SK-N-SH treated with all-trans-retinoic acid at 6 μM for 48 hours (cell line): ENCODE results near the gene SCARF2.
"Not testable (repeated sequence)": the region's sequence is repeated elsewhere in the genome, so short reads cannot be mapped to it uniquely, and the experiment has no call there.

Experiments
- ATAC-seq: fragments of 200-7000 bp; cut with Tn5 transposase; 3 replicates; pipeline ENCODE4 v1.9.1; 2020; ENCODE audit warnings: mild to moderate bottlenecking, moderate library complexity

The SCARF2 gene

GRCh38 chr22:20376983-20377382 is 60.6 kb downstream of the SCARF2 start:
- ATAC-seq = not testable (repeated sequence)

- ATAC-seq = not testable (repeated sequence)
Measured at GRCh38 chr22:20376281-20376680, 61.3 kb downstream of the SCARF2 start.
